Activated B cell treated with CpG ODN at 0.5 μM for 24 hours (primary cell): ENCODE results near the gene ABR. TPM values are rescaled to one million over a fixed set of nuclear protein-coding genes. Genes with fewer than 3 reads are reported as not detected.
A peak's percentile ranks its signal among the peaks of the same experiment; 100 is the strongest.

Source experiments
- ATAC-seq: fragments of 200-7000 bp; cut with Tn5 transposase; one replicate; pipeline ENCODE4 v1.10.0; 2021; ENCODE audit warnings: low read depth, mild to moderate bottlenecking, moderate library complexity
- CTCF ChIA-PET: fragments of 350-600 bp; sonication (Branson Sonifier 250); formaldehyde crosslinking; loops from one replicate; lab custom pipeline; 2021; ENCODE audit warnings: antibody characterized with exemption; lab: Charles Lee
- POLR2A ChIA-PET: fragments of 350-600 bp; sonication (Branson Sonifier 250); formaldehyde crosslinking; loops from one replicate; lab custom pipeline; 2021; ENCODE audit warnings: antibody characterized with exemption; lab: Charles Lee
- DNase-seq: peaks from one replicate; pipeline ENCODE4 v3.0.0; 2022
- H3K27ac Mint-ChIP-seq: one replicate; pipeline ENCODE4 v1.8.0; 2020; ENCODE audit warnings: mixed read lengths
- H3K27me3 Mint-ChIP-seq: one replicate; pipeline ENCODE4 v1.8.0; 2021; ENCODE audit warnings: mixed read lengths
- H3K36me3 Mint-ChIP-seq: one replicate; pipeline ENCODE4 v1.8.0; 2021; ENCODE audit warnings: low read depth, mixed read lengths
- H3K4me1 Mint-ChIP-seq: one replicate; pipeline ENCODE4 v1.8.0; 2021; ENCODE audit warnings: mixed read lengths
- H3K4me3 Mint-ChIP-seq: one replicate; pipeline ENCODE4 v1.8.0; 2020; ENCODE audit warnings: mild to moderate bottlenecking, mixed read lengths
- H3K9me3 Mint-ChIP-seq: one replicate; pipeline ENCODE4 v1.8.0; 2020; ENCODE audit warnings: mixed read lengths
- CTCF ChIP-seq: fragments of 200-600 bp; IDR thresholded peaks from one replicate; pipeline ENCODE4 v1.8.0; 2022; ENCODE audit warnings: antibody characterized with exemption, mild to moderate bottlenecking
- intact Hi-C: fragments of 100-400 bp; cut with micrococcal nuclease; formaldehyde crosslinking; loops from one replicate; pipeline ENCODE4 v1.15.1; 2024
- total RNA-seq: library from RNA; stranded (reverse); gene quantifications from 2 replicates; pipeline ENCODE4 v1.2.3, GENCODE V29; 2022

The ABR gene
- total RNA-seq, 1 donor from 2014 or later = 150 TPM

DNA sequence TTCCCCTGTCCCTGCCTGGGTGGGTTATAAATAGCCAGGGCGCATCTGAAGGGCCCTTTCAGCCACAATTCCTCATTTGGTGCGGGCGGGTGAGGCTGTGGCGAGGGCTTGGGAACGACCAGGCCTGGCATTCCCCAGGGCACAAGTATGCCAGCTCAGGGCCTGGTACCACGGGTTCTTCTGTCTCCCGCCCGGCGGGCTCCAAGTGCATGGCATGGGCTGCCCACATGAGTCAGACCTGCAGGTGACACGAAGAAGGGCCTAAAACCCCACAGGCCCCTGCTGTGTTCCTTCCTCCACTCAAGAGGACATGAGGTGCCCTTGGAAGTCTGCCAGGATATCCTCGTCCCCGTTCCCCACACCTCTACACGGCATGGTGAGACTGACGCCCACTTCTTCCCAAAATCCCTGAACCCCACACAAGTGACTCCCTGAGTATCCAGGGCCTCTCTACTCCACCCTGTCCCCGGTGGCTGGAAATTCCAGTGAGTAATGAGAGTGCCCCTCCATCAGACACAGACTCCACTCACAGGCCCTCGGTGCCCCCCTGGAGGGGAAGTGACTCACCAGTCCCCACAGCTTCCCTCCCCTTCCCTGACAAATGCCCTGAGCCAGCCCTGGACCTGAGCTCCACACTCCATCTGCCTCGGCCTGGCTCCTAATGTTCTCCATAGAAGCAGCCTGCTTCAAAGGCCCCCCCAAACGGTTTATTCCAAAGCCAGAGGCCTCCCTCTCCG is 68.8 kb downstream of the ABR start:
- TF ChIP-seq CTCF = no peak
- DNase-seq (no peak), ATAC-seq (peak; percentile 22)
- Mint-ChIP-seq H3K4me3 (peak overlapping the region; percentile 69), H3K36me3 (no peaks in the 10 kb centered on the region), H3K4me1 (peaks cover 43% of the 10 kb centered on the region), H3K27me3 (no peaks in the 10 kb centered on the region), H3K27ac (peak overlapping the region; percentile 10), H3K9me3 (no peaks in the 10 kb centered on the region)
- intact Hi-C loops = no loop called here
- POLR2A ChIA-PET = no interaction called here
- CTCF ChIA-PET = interaction anchor here (1.2 kb wide), 1 partner anchor 11 kb away, joined by 3 read pairs; no protein-coding TSS in a partner anchor

DNA sequence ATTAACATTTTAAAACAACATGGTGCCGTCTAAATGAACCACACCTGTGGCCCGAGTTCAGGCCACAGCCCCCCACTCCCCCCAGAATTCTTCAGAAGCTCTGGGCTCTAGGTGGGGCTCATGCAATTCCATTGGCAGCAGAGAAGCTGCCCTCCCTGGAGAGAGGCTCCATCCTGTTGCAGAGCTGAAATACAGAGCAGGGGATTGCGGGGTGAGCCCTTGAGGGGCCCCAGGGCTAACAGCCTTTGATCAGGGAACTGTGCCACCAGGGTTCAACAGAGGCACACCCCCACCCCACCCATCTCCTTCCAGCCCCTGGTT is 69.3 kb downstream of the ABR start:
- H3K4me3 Mint-ChIP-seq = peak overlapping the region; percentile 67
- POLR2A ChIA-PET = no interaction called here
- peaks cover 42% of the 10 kb centered on the region for H3K4me1 Mint-ChIP-seq
- CTCF ChIA-PET = interaction anchor here (1.2 kb wide), 1 partner anchor 12 kb away, joined by 3 read pairs; no protein-coding TSS in a partner anchor
- H3K9me3 Mint-ChIP-seq = no peaks in the 10 kb centered on the region
- ATAC-seq (no peak), DNase-seq (no peak)
- H3K36me3 Mint-ChIP-seq = no peaks in the 10 kb centered on the region
- TF ChIP-seq CTCF = no peak
- H3K27ac Mint-ChIP-seq = no peak overlapping the region
- intact Hi-C loops = no loop called here
- no peaks in the 10 kb centered on the region for H3K27me3 Mint-ChIP-seq

- peak overlapping the region; percentile 26 for H3K27ac Mint-ChIP-seq
- TF ChIP-seq CTCF = no peak
- no peaks in the 10 kb centered on the region for H3K9me3 Mint-ChIP-seq
- peak overlapping the region; percentile 67 for H3K4me3 Mint-ChIP-seq
- ATAC-seq (peak; percentile 43), DNase-seq (peak; percentile 39)
- ChIA-PET CTCF (interaction anchor here (1.2 kb wide), 1 partner anchor 13 kb away, joined by 3 read pairs; no protein-coding TSS in a partner anchor), POLR2A (no interaction called here)
- no peaks in the 10 kb centered on the region for H3K27me3 Mint-ChIP-seq
- intact Hi-C loops = loop anchor here (5.0 kb wide), 1 partner anchor 72 kb away; no protein-coding TSS in a partner anchor
- no peaks in the 10 kb centered on the region for H3K36me3 Mint-ChIP-seq
- H3K4me1 Mint-ChIP-seq = peaks cover 36% of the 10 kb centered on the region
Measured at GRCh38 chr17:1109606-1110540, 69.9 kb downstream of the ABR start.

- DNase-seq = peak; percentile 49
- TF ChIP-seq CTCF = no peak
- Mint-ChIP-seq H3K36me3 (no peaks in the 10 kb centered on the region), H3K27me3 (no peaks in the 10 kb centered on the region), H3K4me1 (peaks cover 33% of the 10 kb centered on the region), H3K4me3 (peak overlapping the region; percentile 84), H3K9me3 (no peaks in the 10 kb centered on the region), H3K27ac (no peak overlapping the region)
- POLR2A ChIA-PET = interaction anchor here (0.7 kb wide), 1 partner anchor 283 kb away, joined by 4 read pairs; no protein-coding TSS in a partner anchor
- CTCF ChIA-PET = no interaction called here
- intact Hi-C loops = loop anchor here (5.0 kb wide), 1 partner anchor 73 kb away; no protein-coding TSS in a partner anchor
- peak; percentile 68 for ATAC-seq
Measured at GRCh38 chr17:1108765-1109605, 70.8 kb downstream of the ABR start.
